Spleen (tissue), 7 donors: Measurements from ENCODE around the gene AZU1.

ENCODE experiments used
- POLR2A ChIP-seq, 3 donors: fragments of 450-650 bp; IDR thresholded peaks; one replicate each; pipeline ENCODE4 v1.5.1; 2017; ENCODE audit warnings: antibody characterized with exemption in 3 of 3, mild to moderate bottlenecking in 1 of 3
- POLR2AphosphoS5 ChIP-seq, 3 donors: sonication (generic); formaldehyde crosslinking; IDR thresholded peaks; one replicate each; pipeline ENCODE4 v1.5.1; 2017; ENCODE audit warnings: antibody characterized with exemption in 3 of 3
- TF ChIP-seq, protein P1 (sequence below), 11 experiments: fragments of 200-600 bp in 7 of 11; fragments of 450-650 bp in 4 of 11; sonication (generic) in 4 of 11; IDR thresholded peaks in 8 of 11; conservative IDR thresholded peaks in 3 of 11; 1 replicate in 7 of 11; 2 replicates in 4 of 11; pipeline versions ENCODE4 v1.4.0 to v1.8.0; 2016 to 2021; ENCODE audit warnings: antibody characterized with exemption in 11 of 11, inconsistent platforms in 4 of 11, mild to moderate bottlenecking in 1 of 11
- donor health status: DM: no; HTN: no; CAD: no; lungs with moderate emphysema.
- donor health status: DM: no; HTN: no; CAD: no.
- donor health status: DM: no; HTN: no; CAD: no.

GRCh38 chr19:780935-781334 is 46.7 kb upstream of the AZU1 start:
- TF ChIP-seq POLR2A (IDR thresholded peaks at IDR 0.05): no peak
- TF ChIP-seq, protein P1, sequence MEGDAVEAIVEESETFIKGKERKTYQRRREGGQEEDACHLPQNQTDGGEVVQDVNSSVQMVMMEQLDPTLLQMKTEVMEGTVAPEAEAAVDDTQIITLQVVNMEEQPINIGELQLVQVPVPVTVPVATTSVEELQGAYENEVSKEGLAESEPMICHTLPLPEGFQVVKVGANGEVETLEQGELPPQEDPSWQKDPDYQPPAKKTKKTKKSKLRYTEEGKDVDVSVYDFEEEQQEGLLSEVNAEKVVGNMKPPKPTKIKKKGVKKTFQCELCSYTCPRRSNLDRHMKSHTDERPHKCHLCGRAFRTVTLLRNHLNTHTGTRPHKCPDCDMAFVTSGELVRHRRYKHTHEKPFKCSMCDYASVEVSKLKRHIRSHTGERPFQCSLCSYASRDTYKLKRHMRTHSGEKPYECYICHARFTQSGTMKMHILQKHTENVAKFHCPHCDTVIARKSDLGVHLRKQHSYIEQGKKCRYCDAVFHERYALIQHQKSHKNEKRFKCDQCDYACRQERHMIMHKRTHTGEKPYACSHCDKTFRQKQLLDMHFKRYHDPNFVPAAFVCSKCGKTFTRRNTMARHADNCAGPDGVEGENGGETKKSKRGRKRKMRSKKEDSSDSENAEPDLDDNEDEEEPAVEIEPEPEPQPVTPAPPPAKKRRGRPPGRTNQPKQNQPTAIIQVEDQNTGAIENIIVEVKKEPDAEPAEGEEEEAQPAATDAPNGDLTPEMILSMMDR (IDR thresholded peaks at IDR 0.05 in 8 of 11, conservative IDR thresholded peaks at IDR 0.05 in 3 of 11): no peak
- TF ChIP-seq POLR2AphosphoS5 (IDR thresholded peaks at IDR 0.05): no peak
